Neuron (in vitro differentiated cells): Measurements from ENCODE around the gene PALMD.

Experiments
- H2AFZ ChIP-seq: one replicate; pipeline ENCODE4 v1.6.1; 2013; ENCODE audit warnings: low read depth, mild to moderate bottlenecking, inconsistent platforms, low read length, moderate library complexity
- H3K27me3 ChIP-seq: one replicate; pipeline ENCODE4 v1.6.1; 2013; ENCODE audit warnings: low read length; ENCODE audit not compliant: insufficient read depth
- H3K36me3 ChIP-seq: one replicate; pipeline ENCODE4 v1.6.1; 2013; ENCODE audit warnings: low read length; ENCODE audit not compliant: insufficient read depth
- H3K4me1 ChIP-seq: one replicate; pipeline ENCODE4 v1.6.1; 2013; ENCODE audit warnings: low read length; ENCODE audit not compliant: insufficient read depth
- H3K4me3 ChIP-seq: 2 replicates; pipeline ENCODE4 v1.5.1; 2013; ENCODE audit warnings: mild to moderate bottlenecking, low read length, moderate library complexity
- H3K9me3 ChIP-seq: one replicate; pipeline ENCODE4 v1.6.1; 2013; ENCODE audit warnings: low read length

Gene PALMD

GRCh38 chr1:99728494-99729235, 82.8 kb downstream of the PALMD start:
- no peaks in the 10 kb centered on the region for H3K9me3 ChIP-seq
- H3K36me3 ChIP-seq, result peaks cover 11% of the 10 kb centered on the region
- no peak overlapping the region for H3K4me3 ChIP-seq
- H3K4me1 ChIP-seq, result peaks cover 16% of the 10 kb centered on the region
- H3K27me3 ChIP-seq, result no peaks in the 10 kb centered on the region
- H2AFZ ChIP-seq, result no peak overlapping the region

DNA sequence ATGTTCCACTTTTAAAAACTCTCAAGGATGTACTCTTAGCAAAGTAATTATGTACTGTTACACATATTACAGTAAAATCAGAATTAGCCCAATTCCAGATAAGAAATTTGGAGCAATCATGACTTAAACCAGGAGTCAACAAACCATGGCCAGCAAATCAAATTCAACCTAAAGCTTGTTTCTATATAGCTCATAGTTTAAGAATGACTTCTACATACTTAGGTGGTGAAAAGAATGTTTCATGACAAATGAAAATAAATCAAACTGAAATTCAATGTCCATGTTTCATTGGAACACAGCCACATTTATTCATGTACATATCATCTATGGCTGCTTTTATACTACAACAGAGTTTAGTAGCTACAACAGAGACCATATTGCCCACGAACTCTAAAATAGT, 85.5 kb downstream of the PALMD start:
- Histone ChIP-seq H3K36me3 (peaks cover 12% of the 10 kb centered on the region), H3K27me3 (no peaks in the 10 kb centered on the region), H2AFZ (no peak overlapping the region), H3K4me3 (no peak overlapping the region), H3K9me3 (no peaks in the 10 kb centered on the region), H3K4me1 (peaks cover 13% of the 10 kb centered on the region)

DNA sequence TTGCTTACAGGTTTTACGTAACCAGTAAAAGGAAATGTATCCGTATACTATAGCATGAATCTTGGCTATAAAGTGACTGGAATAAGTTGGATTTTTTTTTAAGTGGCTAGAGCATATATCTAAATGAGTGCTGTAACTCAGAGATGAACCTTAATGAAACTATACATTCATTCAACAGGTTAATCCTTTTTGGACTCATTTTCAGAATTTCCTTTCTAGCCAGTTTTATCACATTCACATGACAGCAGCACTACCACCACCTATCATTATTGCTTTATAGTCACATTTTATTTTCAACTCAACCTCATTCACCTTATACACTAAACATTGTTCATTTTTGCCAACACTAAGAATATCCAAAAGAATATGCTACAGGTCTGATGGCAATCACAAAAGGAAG, 89.9 kb downstream of the PALMD start:
- H3K9me3 ChIP-seq, result peaks cover 2% of the 10 kb centered on the region

GRCh38 chr1:99737016-99737415, 91.1 kb downstream of the PALMD start:
- Histone ChIP-seq H3K36me3 (peaks cover 34% of the 10 kb centered on the region), H3K4me3 (no peak overlapping the region), H3K9me3 (peaks cover 2% of the 10 kb centered on the region), H3K27me3 (no peaks in the 10 kb centered on the region), H2AFZ (no peak overlapping the region), H3K4me1 (no peaks in the 10 kb centered on the region)

More for the DNA sequence above, 89.9 kb downstream of the PALMD start:
- no peak overlapping the region for H3K4me3 ChIP-seq
- no peak overlapping the region for H2AFZ ChIP-seq
- no peaks in the 10 kb centered on the region for H3K4me1 ChIP-seq
- H3K27me3 ChIP-seq, result no peaks in the 10 kb centered on the region
- peaks cover 29% of the 10 kb centered on the region for H3K36me3 ChIP-seq

GRCh38 chr1:99738858-99739465, 93.0 kb downstream of the PALMD start:
- H3K36me3 ChIP-seq, result peaks cover 37% of the 10 kb centered on the region
- H3K4me1 ChIP-seq, result no peaks in the 10 kb centered on the region
- H3K9me3 ChIP-seq, result peaks cover 2% of the 10 kb centered on the region
- no peaks in the 10 kb centered on the region for H3K27me3 ChIP-seq
- no peak overlapping the region for H3K4me3 ChIP-seq
- no peak overlapping the region for H2AFZ ChIP-seq

GRCh38 chr1:99740141-99740540, 94.2 kb downstream of the PALMD start:
- no peaks in the 10 kb centered on the region for H3K4me1 ChIP-seq
- H2AFZ ChIP-seq, result no peak overlapping the region
- no peak overlapping the region for H3K4me3 ChIP-seq
- no peaks in the 10 kb centered on the region for H3K27me3 ChIP-seq
- peaks cover 37% of the 10 kb centered on the region for H3K36me3 ChIP-seq
- peaks cover 2% of the 10 kb centered on the region for H3K9me3 ChIP-seq
